ENCODE measurements around the gene TNFSF9.

DNA sequence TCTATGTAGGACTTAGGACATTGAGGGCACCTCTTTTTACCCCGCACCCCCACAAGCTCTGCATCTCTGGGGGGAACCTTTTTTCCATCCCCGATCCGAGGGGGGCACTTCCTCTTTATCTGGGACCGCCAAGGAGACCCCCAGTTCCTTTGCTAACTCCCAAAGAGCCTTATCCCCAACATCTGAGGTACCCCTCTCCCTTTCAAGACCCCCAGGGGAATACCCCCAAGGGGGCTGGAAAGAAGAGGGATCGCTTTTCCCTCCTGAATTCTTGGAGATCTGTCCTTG lies 1.1 kb downstream of the TNFSF9 start:
- no peak for TF ChIP-seq TAF1 (IDR thresholded peaks at IDR 0.05; ENCODE audit: borderline replicate concordance, insufficient read depth, low read length)
- TF ChIP-seq, protein P1, sequence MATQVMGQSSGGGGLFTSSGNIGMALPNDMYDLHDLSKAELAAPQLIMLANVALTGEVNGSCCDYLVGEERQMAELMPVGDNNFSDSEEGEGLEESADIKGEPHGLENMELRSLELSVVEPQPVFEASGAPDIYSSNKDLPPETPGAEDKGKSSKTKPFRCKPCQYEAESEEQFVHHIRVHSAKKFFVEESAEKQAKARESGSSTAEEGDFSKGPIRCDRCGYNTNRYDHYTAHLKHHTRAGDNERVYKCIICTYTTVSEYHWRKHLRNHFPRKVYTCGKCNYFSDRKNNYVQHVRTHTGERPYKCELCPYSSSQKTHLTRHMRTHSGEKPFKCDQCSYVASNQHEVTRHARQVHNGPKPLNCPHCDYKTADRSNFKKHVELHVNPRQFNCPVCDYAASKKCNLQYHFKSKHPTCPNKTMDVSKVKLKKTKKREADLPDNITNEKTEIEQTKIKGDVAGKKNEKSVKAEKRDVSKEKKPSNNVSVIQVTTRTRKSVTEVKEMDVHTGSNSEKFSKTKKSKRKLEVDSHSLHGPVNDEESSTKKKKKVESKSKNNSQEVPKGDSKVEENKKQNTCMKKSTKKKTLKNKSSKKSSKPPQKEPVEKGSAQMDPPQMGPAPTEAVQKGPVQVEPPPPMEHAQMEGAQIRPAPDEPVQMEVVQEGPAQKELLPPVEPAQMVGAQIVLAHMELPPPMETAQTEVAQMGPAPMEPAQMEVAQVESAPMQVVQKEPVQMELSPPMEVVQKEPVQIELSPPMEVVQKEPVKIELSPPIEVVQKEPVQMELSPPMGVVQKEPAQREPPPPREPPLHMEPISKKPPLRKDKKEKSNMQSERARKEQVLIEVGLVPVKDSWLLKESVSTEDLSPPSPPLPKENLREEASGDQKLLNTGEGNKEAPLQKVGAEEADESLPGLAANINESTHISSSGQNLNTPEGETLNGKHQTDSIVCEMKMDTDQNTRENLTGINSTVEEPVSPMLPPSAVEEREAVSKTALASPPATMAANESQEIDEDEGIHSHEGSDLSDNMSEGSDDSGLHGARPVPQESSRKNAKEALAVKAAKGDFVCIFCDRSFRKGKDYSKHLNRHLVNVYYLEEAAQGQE (IDR thresholded peaks at IDR 0.05; ENCODE audit: insufficient read depth in 1 of 2, low read depth in 2 of 2, low read length in 2 of 2): no peak
- no peak for TF ChIP-seq POLR2AphosphoS5 (IDR thresholded peaks at IDR 0.05; ENCODE audit: low read depth, low read length)
- TF ChIP-seq FOXP2 (optimal IDR thresholded peaks at IDR 0.05; ENCODE audit: borderline replicate concordance, extremely low read depth, extremely low read length, insufficient read depth): no peak
